Memory B cell (primary cell): ENCODE measurements around the gene LRRC37A2.
A peak's percentile ranks its signal among the peaks of the same experiment; 100 is the strongest.
"Not testable (repeated sequence)": the region's sequence is repeated elsewhere in the genome, so short reads cannot be mapped to it uniquely, and the experiment has no call there.

ENCODE experiments used
- ATAC-seq: fragments of 150-1000 bp; cut with Tn5 transposase; 2 replicates; pipeline ENCODE4 v1.10.0; 2021; ENCODE audit warnings: low read depth, mild to moderate bottlenecking, moderate library complexity
- DNase-seq, 2 donors: peaks; one replicate each; pipeline ENCODE4 v3.0.0; 2022; ENCODE audit warnings: low spot score in 2 of 2
- H3K27ac Mint-ChIP-seq: one replicate; pipeline ENCODE4 v1.8.0; 2022; ENCODE audit warnings: mild to moderate bottlenecking, moderate library complexity, mixed read lengths
- H3K27me3 Mint-ChIP-seq: one replicate; pipeline ENCODE4 v1.8.0; 2022; ENCODE audit warnings: mixed read lengths
- H3K36me3 Mint-ChIP-seq: one replicate; pipeline ENCODE4 v1.8.0; 2022; ENCODE audit warnings: mild to moderate bottlenecking, mixed read lengths
- H3K4me1 Mint-ChIP-seq: one replicate; pipeline ENCODE4 v1.8.0; 2022; ENCODE audit warnings: mixed read lengths
- H3K4me3 Mint-ChIP-seq: one replicate; pipeline ENCODE4 v1.8.0; 2022; ENCODE audit warnings: mild to moderate bottlenecking, moderate library complexity, mixed read lengths
- H3K9me3 Mint-ChIP-seq: one replicate; pipeline ENCODE4 v1.8.0; 2022; ENCODE audit warnings: mixed read lengths

LRRC37A2 gene

GRCh38 chr17:46571796-46572195 lies 59.5 kb downstream of the LRRC37A2 start:
- H3K4me3 Mint-ChIP-seq, H3K27ac Mint-ChIP-seq, H3K9me3 Mint-ChIP-seq, H3K36me3 Mint-ChIP-seq, H3K4me1 Mint-ChIP-seq, H3K27me3 Mint-ChIP-seq, DNase-seq, ATAC-seq: not testable (repeated sequence)

- H3K9me3 Mint-ChIP-seq, H3K27ac Mint-ChIP-seq: not testable (repeated sequence)
Measured at GRCh38 chr17:46579083-46580075, 67.1 kb downstream of the LRRC37A2 start, which contains the start of gene ARL17A. TSS of gene ARL17A (minus strand) at chr17:46579691. CDS start at chr17:46576322, 3,369 bp downstream.

GRCh38 chr17:46580082-46580481 lies 67.8 kb downstream of the LRRC37A2 start:
- H3K27me3 Mint-ChIP-seq, H3K36me3 Mint-ChIP-seq, H3K9me3 Mint-ChIP-seq, H3K27ac Mint-ChIP-seq, H3K4me1 Mint-ChIP-seq, H3K4me3 Mint-ChIP-seq, DNase-seq: not testable (repeated sequence)
- peak; percentile 2 for ATAC-seq

More at GRCh38 chr17:46579083-46580075, 67.1 kb downstream of the LRRC37A2 start, which contains the start of gene ARL17A:
- H3K4me1 Mint-ChIP-seq, H3K27me3 Mint-ChIP-seq, H3K36me3 Mint-ChIP-seq: not testable (repeated sequence)
- ATAC-seq (peak; percentile 82), DNase-seq (peak; percentile 43 to 50)
- H3K4me3 Mint-ChIP-seq = peak within 1 kb of the TSS; percentile 47

- H3K4me3 Mint-ChIP-seq, ATAC-seq, H3K36me3 Mint-ChIP-seq, H3K4me1 Mint-ChIP-seq, H3K9me3 Mint-ChIP-seq, H3K27me3 Mint-ChIP-seq, DNase-seq, H3K27ac Mint-ChIP-seq: not testable (repeated sequence)
Measured at GRCh38 chr17:46585444-46585843, 73.2 kb downstream of the LRRC37A2 start.

- peak; percentile 72 for ATAC-seq
- H3K9me3 Mint-ChIP-seq, DNase-seq, H3K4me1 Mint-ChIP-seq, H3K27me3 Mint-ChIP-seq, H3K4me3 Mint-ChIP-seq, H3K27ac Mint-ChIP-seq, H3K36me3 Mint-ChIP-seq: not testable (repeated sequence)
Measured at GRCh38 chr17:46590157-46591146, 78.2 kb downstream of the LRRC37A2 start, which contains the start of gene NSF. TSS of gene NSF (plus strand) at chr17:46590669. CDS start at chr17:46590776, 107 bp downstream.

GRCh38 chr17:46591332-46591731 lies 79.1 kb downstream of the LRRC37A2 start:
- DNase-seq, H3K9me3 Mint-ChIP-seq, H3K4me3 Mint-ChIP-seq, H3K4me1 Mint-ChIP-seq, H3K36me3 Mint-ChIP-seq, H3K27ac Mint-ChIP-seq, H3K27me3 Mint-ChIP-seq: not testable (repeated sequence)
- ATAC-seq = peak; percentile 83

- not testable (repeated sequence) for H3K4me3 Mint-ChIP-seq, DNase-seq, H3K9me3 Mint-ChIP-seq, H3K4me1 Mint-ChIP-seq, H3K27ac Mint-ChIP-seq, ATAC-seq, H3K36me3 Mint-ChIP-seq, H3K27me3 Mint-ChIP-seq
Measured at GRCh38 chr17:46598344-46598931, 86.2 kb downstream of the LRRC37A2 start.

GRCh38 chr17:46600767-46601166 lies 88.5 kb downstream of the LRRC37A2 start:
- DNase-seq, H3K4me3 Mint-ChIP-seq, H3K36me3 Mint-ChIP-seq, H3K4me1 Mint-ChIP-seq, ATAC-seq, H3K9me3 Mint-ChIP-seq, H3K27ac Mint-ChIP-seq, H3K27me3 Mint-ChIP-seq: not testable (repeated sequence)

GRCh38 chr17:46603125-46603524 lies 90.9 kb downstream of the LRRC37A2 start:
- not testable (repeated sequence) for H3K27ac Mint-ChIP-seq, H3K4me3 Mint-ChIP-seq, DNase-seq, H3K36me3 Mint-ChIP-seq, H3K27me3 Mint-ChIP-seq, H3K9me3 Mint-ChIP-seq, H3K4me1 Mint-ChIP-seq
- peak; percentile 83 for ATAC-seq
